Activated CD4-positive, alpha-beta T cell treated with anti-CD3 and anti-CD28 coated beads for 48 hours (primary cell): ENCODE measurements around the gene PEMT.
A peak's percentile ranks its signal among the peaks of the same experiment; 100 is the strongest.
"Not testable (repeated sequence)": the region's sequence is repeated elsewhere in the genome, so short reads cannot be mapped to it uniquely, and the experiment has no call there.

Experiments used
- DNase-seq: peaks from one replicate; pipeline ENCODE4 v3.0.0-alpha.2; 2020

Gene PEMT

GRCh38 chr17:17591355-17592298 lies at the start of gene PEMT:
PEMT (minus strand) TSS chr17:17591708; CDS start chr17:17591626, 82 bp downstream.
- DNase-seq, result peak; percentile 95

GRCh38 chr17:17639661-17640270 lies 48.3 kb upstream of the PEMT start:
- not testable (repeated sequence) for DNase-seq

GRCh38 chr17:17638467-17638866 lies 47.0 kb upstream of the PEMT start:
- DNase-seq, result no peak

- DNase-seq, result no peak
Measured at GRCh38 chr17:17636272-17636885, 44.9 kb upstream of the PEMT start.

GRCh38 chr17:17635537-17636271 lies 44.2 kb upstream of the PEMT start:
- not testable (repeated sequence) for DNase-seq

- DNase-seq, result no peak
Measured at GRCh38 chr17:17635126-17635525, 43.6 kb upstream of the PEMT start.

- DNase-seq, result no peak
Measured at GRCh38 chr17:17633310-17633709, 41.8 kb upstream of the PEMT start.

GRCh38 chr17:17632690-17633089 lies 41.2 kb upstream of the PEMT start:
- not testable (repeated sequence) for DNase-seq

GRCh38 chr17:17628388-17629008 lies 37.0 kb upstream of the PEMT start:
- DNase-seq, result peak; percentile 50

GRCh38 chr17:17626840-17627239 lies 35.3 kb upstream of the PEMT start:
- DNase-seq, result no peak

GRCh38 chr17:17626151-17626805 lies 34.8 kb upstream of the PEMT start:
- no peak for DNase-seq

GRCh38 chr17:17624741-17625140 lies 33.2 kb upstream of the PEMT start:
- no peak for DNase-seq

- DNase-seq, result no peak
Measured at GRCh38 chr17:17623904-17624303, 32.4 kb upstream of the PEMT start.

GRCh38 chr17:17621254-17621653 lies 29.7 kb upstream of the PEMT start:
- DNase-seq, result no peak

- DNase-seq, result peak; percentile 71
Measured at GRCh38 chr17:17613708-17614114, 22.2 kb upstream of the PEMT start.

- no peak for DNase-seq
Measured at GRCh38 chr17:17612085-17613022, 20.8 kb upstream of the PEMT start.

GRCh38 chr17:17609121-17609520 lies 17.6 kb upstream of the PEMT start:
- DNase-seq, result no peak

- no peak for DNase-seq
Measured at GRCh38 chr17:17606416-17607000, 15.0 kb upstream of the PEMT start.

GRCh38 chr17:17605729-17606088 lies 14.2 kb upstream of the PEMT start:
- no peak for DNase-seq

GRCh38 chr17:17605083-17605728 lies 13.7 kb upstream of the PEMT start:
- no peak for DNase-seq
